ENCODE data around the gene CFAP53. TPM values are rescaled to one million over a fixed set of nuclear protein-coding genes. Genes with fewer than 3 reads are reported as not detected.

The CFAP53 gene
- total RNA-seq, 1 donor from 2014 or later = 0.68 TPM

DNA sequence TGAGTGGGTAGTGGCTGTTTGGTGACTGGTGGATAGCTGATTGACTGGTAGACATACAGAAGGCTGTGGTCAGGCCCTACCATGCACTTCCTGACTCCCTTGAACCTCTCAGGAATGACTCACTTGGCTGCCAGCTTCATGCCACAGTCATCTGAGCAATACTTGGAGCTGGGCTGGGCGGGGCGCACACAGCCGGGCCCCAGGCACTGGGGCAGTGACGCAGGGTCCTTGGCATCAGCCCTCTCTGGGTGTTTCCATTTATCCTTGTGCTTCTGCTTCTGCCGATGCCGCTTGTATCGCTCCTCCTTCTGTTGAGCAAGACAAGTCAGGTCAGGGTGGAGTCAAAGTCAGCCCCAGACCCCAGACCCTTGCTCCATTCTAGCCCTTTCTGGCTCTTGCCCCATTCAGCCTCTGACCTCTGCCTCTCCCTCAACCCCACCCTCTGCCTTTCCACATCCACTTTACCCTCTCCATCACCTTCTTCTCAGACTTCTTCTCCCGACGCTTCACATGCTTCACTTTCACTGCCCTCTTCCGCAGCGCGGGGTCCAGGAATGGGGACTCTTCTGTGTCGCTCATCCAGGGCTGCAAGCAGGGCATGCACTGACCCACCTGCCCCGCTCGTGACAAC, 18.1 kb upstream of the CFAP53 start:
- FAIRE-seq = no peak

GRCh38 chr18:50283469-50284209, 17.3 kb upstream of the CFAP53 start:
- no peaks in the 10 kb centered on the region for H3K27me3 ChIP-seq (ENCODE audit: insufficient read depth, low read length)
- peaks cover 17% of the 10 kb centered on the region for H3K4me1 Mint-ChIP-seq (ENCODE audit: low read depth, unreplicated experiment)
- FAIRE-seq = no peak
- H3K9ac ChIP-seq (ENCODE audit: low read length) = no peak overlapping the region
- no peak overlapping the region for H2AFZ ChIP-seq (ENCODE audit: low read depth, low read length)
- no peak overlapping the region for H3K4me3 ChIP-seq (ENCODE audit: insufficient read depth, low read depth, low read length)
- no peak overlapping the region for H3K27ac ChIP-seq (ENCODE audit: low read depth, low read length)
- H3K27me3 Mint-ChIP-seq (ENCODE audit: low read depth, unreplicated experiment) = no peaks in the 10 kb centered on the region
- no peak overlapping the region for H3K4me2 ChIP-seq (ENCODE audit: low read length)
- peaks cover 20% of the 10 kb centered on the region for H3K36me3 Mint-ChIP-seq (ENCODE audit: low read depth, unreplicated experiment)
- H3K9me3 ChIP-seq (ENCODE audit: insufficient read depth, low read depth, low read length) = no peaks in the 10 kb centered on the region
- H3K36me3 ChIP-seq (ENCODE audit: insufficient read depth, low read length) = peaks cover 10% of the 10 kb centered on the region
- DNase-seq (ENCODE audit: low read depth) = no peak
- peaks cover 36% of the 10 kb centered on the region for H3K4me1 ChIP-seq (ENCODE audit: insufficient read depth, low read length)
- no peaks in the 10 kb centered on the region for H3K9me3 Mint-ChIP-seq (ENCODE audit: unreplicated experiment)
- H4K20me1 ChIP-seq (ENCODE audit: insufficient read depth, low read length) = peaks cover 19% of the 10 kb centered on the region
- no peak overlapping the region for H3K27ac Mint-ChIP-seq (ENCODE audit: unreplicated experiment)
- no peak overlapping the region for H3K4me3 Mint-ChIP-seq (ENCODE audit: unreplicated experiment)
- TF ChIP-seq CTCF (IDR thresholded peaks at IDR 0.05; ENCODE audit: insufficient read depth, low read depth, low read length) (no peak), EZH2 (IDR thresholded peaks at IDR 0.05; ENCODE audit: insufficient read depth, low read length) (no peak)
- peaks cover 51% of the 10 kb centered on the region for H3K79me2 ChIP-seq (ENCODE audit: insufficient read depth, low read length)

More for the DNA sequence above, 18.1 kb upstream of the CFAP53 start:
- no peaks in the 10 kb centered on the region for H3K9me3 Mint-ChIP-seq (ENCODE audit: unreplicated experiment)
- peaks cover 9% of the 10 kb centered on the region for H3K4me1 Mint-ChIP-seq (ENCODE audit: low read depth, unreplicated experiment)
- no peak overlapping the region for H3K4me3 Mint-ChIP-seq (ENCODE audit: unreplicated experiment)
- TF ChIP-seq CTCF (IDR thresholded peaks at IDR 0.05; ENCODE audit: insufficient read depth, low read depth, low read length) = no peak
- TF ChIP-seq EZH2 (IDR thresholded peaks at IDR 0.05; ENCODE audit: insufficient read depth, low read length) = no peak
- Histone ChIP-seq H3K9ac (ENCODE audit: low read length) (no peak overlapping the region), H3K4me3 (ENCODE audit: insufficient read depth, low read depth, low read length) (no peak overlapping the region), H3K79me2 (ENCODE audit: insufficient read depth, low read length) (peaks cover 44% of the 10 kb centered on the region), H4K20me1 (ENCODE audit: insufficient read depth, low read length) (peaks cover 12% of the 10 kb centered on the region), H3K27me3 (ENCODE audit: insufficient read depth, low read length) (no peaks in the 10 kb centered on the region), H3K4me2 (ENCODE audit: low read length) (no peak overlapping the region), H3K36me3 (ENCODE audit: insufficient read depth, low read length) (peaks cover 4% of the 10 kb centered on the region), H2AFZ (ENCODE audit: low read depth, low read length) (no peak overlapping the region), H3K4me1 (ENCODE audit: insufficient read depth, low read length) (peaks cover 34% of the 10 kb centered on the region), H3K9me3 (ENCODE audit: insufficient read depth, low read depth, low read length) (no peaks in the 10 kb centered on the region), H3K27ac (ENCODE audit: low read depth, low read length) (no peak overlapping the region)
- peak overlapping the region; percentile 84 for H3K27ac Mint-ChIP-seq (ENCODE audit: unreplicated experiment)
- DNase-seq (ENCODE audit: low read depth) = no peak
- H3K27me3 Mint-ChIP-seq (ENCODE audit: low read depth, unreplicated experiment) = no peaks in the 10 kb centered on the region
- peaks cover 20% of the 10 kb centered on the region for H3K36me3 Mint-ChIP-seq (ENCODE audit: low read depth, unreplicated experiment)

All from astrocyte (in vitro differentiated cells and primary cell).